ENCODE measurements around the gene TMC3.

Gene TMC3

GRCh38 chr15:81321667-81322066 lies 52.3 kb downstream of the TMC3 start:
- no peak for DNase-seq

GRCh38 chr15:81317642-81318017 lies 56.4 kb downstream of the TMC3 start:
- DNase-seq: no peak

GRCh38 chr15:81316267-81316666 lies 57.7 kb downstream of the TMC3 start:
- no peak for DNase-seq

- DNase-seq: no peak
Measured at GRCh38 chr15:81315452-81316175, 58.4 kb downstream of the TMC3 start.

GRCh38 chr15:81314378-81314777 lies 59.6 kb downstream of the TMC3 start:
- no peak for DNase-seq

- DNase-seq: no peak
Measured at GRCh38 chr15:81313686-81314085, 60.3 kb downstream of the TMC3 start.

GRCh38 chr15:81312790-81313543 lies 61.0 kb downstream of the TMC3 start:
- DNase-seq: no peak

- DNase-seq: no peak
Measured at GRCh38 chr15:81311752-81312464, 62.1 kb downstream of the TMC3 start.

GRCh38 chr15:81310480-81310879 lies 63.5 kb downstream of the TMC3 start:
- DNase-seq: no peak

- DNase-seq: no peak
Measured at GRCh38 chr15:81309647-81310450, 64.2 kb downstream of the TMC3 start.

GRCh38 chr15:81308260-81308659 lies 65.8 kb downstream of the TMC3 start:
- no peak for DNase-seq

GRCh38 chr15:81304226-81304625 lies 69.8 kb downstream of the TMC3 start:
- DNase-seq: no peak

- DNase-seq: no peak
Measured at GRCh38 chr15:81303244-81304225, 70.5 kb downstream of the TMC3 start.

GRCh38 chr15:81302701-81303109 lies 71.3 kb downstream of the TMC3 start:
- DNase-seq: no peak

- DNase-seq: no peak
Measured at GRCh38 chr15:81301815-81302399, 72.1 kb downstream of the TMC3 start.

GRCh38 chr15:81301385-81301784 lies 72.6 kb downstream of the TMC3 start:
- no peak for DNase-seq

- DNase-seq: no peak
Measured at GRCh38 chr15:81299630-81300273, 74.3 kb downstream of the TMC3 start.

GRCh38 chr15:81299156-81299555 lies 74.9 kb downstream of the TMC3 start:
- DNase-seq: no peak

GRCh38 chr15:81298611-81299010 lies 75.4 kb downstream of the TMC3 start:
- no peak for DNase-seq
